SJCRH30 (cell line): ENCODE results near the gene SPAG9. TPM values are rescaled to one million over a fixed set of nuclear protein-coding genes. Genes with fewer than 3 reads are reported as not detected.
A peak's percentile ranks its signal among the peaks of the same experiment; 100 is the strongest.

Experiments
- DNase-seq, 2 experiments: peaks; one replicate each; pipeline ENCODE4 v3.0.0-alpha.2; 2015 to 2020
- H3K27ac ChIP-seq: fragments of 250-450 bp; sonication (Bioruptor Pico); 2 replicates; pipeline ENCODE4 v1.5.1; 2020; ENCODE audit warnings: mild to moderate bottlenecking, moderate library complexity
- H3K27me3 ChIP-seq: fragments of 250-450 bp; sonication (Bioruptor Pico); 2 replicates; pipeline ENCODE4 v1.5.1; 2020; ENCODE audit warnings: mild to moderate bottlenecking, moderate library complexity
- H3K36me3 ChIP-seq: fragments of 250-450 bp; sonication (Bioruptor Pico); 2 replicates; pipeline ENCODE4 v1.5.1; 2020; ENCODE audit warnings: mild to moderate bottlenecking, moderate library complexity
- H3K4me1 ChIP-seq: fragments of 250-450 bp; sonication (Bioruptor Pico); 2 replicates; pipeline ENCODE4 v1.5.1; 2020; ENCODE audit warnings: mild to moderate bottlenecking, moderate library complexity
- H3K4me3 ChIP-seq: fragments of 250-450 bp; sonication (Bioruptor Pico); 2 replicates; pipeline ENCODE4 v1.5.1; 2020; ENCODE audit warnings: mild to moderate bottlenecking, moderate library complexity
- H3K9me3 ChIP-seq: fragments of 250-450 bp; sonication (Bioruptor Pico); replicated peaks from 2 replicates; pipeline ENCODE4 v1.5.1; 2020; ENCODE audit warnings: mild to moderate bottlenecking, moderate library complexity
- total RNA-seq: library from RNA; depleted of rRNA; stranded (reverse); fragments of >200 nt; shearing (Covaris generic); gene quantifications from 2 replicates; pipeline ENCODE4 v1.2.3, GENCODE V29; 2014; rRNA removed

Gene SPAG9
- total RNA-seq, 1 experiment from 2014 or later: 42.8 TPM

DNA sequence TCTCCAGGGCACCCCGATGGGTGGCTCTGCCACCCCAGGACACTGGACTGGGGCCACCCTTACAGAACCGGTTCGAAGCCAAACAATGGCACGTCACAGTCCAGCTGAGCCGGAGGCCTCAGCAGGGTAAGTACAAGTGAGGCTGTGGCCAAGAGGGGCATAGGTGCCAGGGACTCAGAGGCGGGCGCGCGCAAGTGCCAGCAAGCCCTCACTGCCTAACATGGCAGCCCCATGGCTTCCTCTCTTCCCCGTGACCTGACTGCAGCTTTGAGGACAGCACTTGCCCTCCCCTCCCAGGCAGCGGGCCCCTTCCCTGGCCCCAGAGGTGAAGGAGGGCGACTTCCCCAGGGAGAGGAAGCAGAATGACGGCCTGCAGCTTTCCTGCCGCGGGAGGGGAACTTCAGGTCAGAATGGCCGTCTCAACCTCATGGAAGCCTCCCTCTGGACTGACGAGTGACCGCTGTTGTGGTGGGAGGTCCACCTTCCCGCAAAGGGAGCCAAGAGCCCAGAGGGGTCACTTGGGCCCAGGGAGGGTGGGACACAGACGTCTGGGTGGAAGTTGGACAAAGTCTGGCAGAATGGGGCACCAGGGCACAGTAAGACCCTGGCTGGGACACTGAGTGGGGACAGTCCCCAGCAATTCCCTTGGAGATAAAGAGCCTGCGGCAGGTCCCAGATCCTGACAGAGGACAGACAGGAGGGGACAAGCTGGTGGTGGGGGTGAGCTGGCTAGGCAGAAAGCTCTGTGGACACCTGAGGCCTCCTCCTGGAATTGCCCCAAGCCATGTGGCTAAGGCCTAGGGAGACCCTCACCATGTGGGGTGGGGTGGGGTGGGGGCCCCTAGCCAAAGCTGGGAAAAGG, 202.4 kb downstream of the SPAG9 start:
- no peaks in the 10 kb centered on the region for H3K27me3 ChIP-seq
- peaks cover 36% of the 10 kb centered on the region for H3K4me1 ChIP-seq
- no peak overlapping the region for H3K27ac ChIP-seq
- no peaks in the 10 kb centered on the region for H3K9me3 ChIP-seq
- H3K4me3 ChIP-seq: no peak overlapping the region
- no peaks in the 10 kb centered on the region for H3K36me3 ChIP-seq
- DNase-seq: no peak

DNA sequence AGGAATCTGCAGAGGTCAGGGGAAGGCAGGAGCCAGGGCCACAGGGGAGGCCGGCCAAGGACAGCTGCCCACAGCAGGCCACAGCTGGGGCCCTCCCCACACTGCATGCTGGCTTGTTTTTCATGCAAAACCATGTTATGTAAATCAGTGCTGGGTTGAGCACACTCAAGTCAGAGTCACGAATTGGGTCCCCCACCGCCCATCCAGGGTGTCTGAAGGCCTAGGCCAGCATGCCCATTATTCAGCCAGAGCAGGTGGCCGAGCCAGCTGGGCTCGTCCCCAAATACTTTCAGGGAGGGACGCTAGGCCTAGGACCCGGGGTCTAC, 203.3 kb downstream of the SPAG9 start:
- H3K27me3 ChIP-seq: no peaks in the 10 kb centered on the region
- no peak for DNase-seq
- H3K4me1 ChIP-seq: peaks cover 28% of the 10 kb centered on the region
- no peak overlapping the region for H3K4me3 ChIP-seq
- no peak overlapping the region for H3K27ac ChIP-seq
- H3K9me3 ChIP-seq: no peaks in the 10 kb centered on the region
- no peaks in the 10 kb centered on the region for H3K36me3 ChIP-seq

DNA sequence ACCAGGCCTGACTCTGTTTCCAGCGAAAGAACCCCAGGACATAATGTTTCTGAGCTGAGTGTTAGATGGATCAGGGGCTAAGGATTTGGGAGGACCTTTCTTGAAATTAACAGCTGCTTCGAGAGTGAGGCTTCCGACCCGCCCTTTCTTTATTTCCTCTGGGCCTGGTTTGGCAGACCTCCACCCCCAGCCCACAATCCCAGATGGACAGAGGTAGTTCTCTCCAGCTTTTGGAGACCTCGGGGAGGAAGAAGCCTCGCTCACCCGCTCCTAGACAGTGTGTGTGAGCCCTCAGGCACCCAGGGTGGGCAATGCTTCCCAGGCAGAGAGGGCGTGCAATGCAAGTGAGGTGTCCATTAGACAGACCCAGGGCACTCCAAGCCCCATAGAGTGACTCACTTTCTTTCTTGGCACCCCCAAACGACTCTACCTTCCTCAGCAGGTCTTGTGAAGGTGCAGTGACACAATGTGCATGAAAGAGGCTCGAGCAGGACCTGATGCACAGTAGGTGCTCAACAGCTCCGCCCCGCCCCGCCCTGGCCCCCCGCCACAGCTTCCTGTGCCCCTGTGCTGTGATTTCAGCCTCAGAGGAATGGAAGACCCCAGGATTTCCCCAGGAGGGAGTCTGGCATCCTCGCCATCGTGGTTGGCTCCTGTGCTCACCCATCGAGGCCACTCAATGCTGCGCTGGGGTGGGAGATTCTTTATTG, 203.8 kb downstream of the SPAG9 start:
- Histone ChIP-seq H3K36me3 (no peaks in the 10 kb centered on the region), H3K27ac (no peak overlapping the region), H3K9me3 (no peaks in the 10 kb centered on the region), H3K4me3 (no peak overlapping the region), H3K27me3 (no peaks in the 10 kb centered on the region), H3K4me1 (peaks cover 26% of the 10 kb centered on the region)
- peak in 1 of 2 experiments; percentile 57 for DNase-seq

DNA sequence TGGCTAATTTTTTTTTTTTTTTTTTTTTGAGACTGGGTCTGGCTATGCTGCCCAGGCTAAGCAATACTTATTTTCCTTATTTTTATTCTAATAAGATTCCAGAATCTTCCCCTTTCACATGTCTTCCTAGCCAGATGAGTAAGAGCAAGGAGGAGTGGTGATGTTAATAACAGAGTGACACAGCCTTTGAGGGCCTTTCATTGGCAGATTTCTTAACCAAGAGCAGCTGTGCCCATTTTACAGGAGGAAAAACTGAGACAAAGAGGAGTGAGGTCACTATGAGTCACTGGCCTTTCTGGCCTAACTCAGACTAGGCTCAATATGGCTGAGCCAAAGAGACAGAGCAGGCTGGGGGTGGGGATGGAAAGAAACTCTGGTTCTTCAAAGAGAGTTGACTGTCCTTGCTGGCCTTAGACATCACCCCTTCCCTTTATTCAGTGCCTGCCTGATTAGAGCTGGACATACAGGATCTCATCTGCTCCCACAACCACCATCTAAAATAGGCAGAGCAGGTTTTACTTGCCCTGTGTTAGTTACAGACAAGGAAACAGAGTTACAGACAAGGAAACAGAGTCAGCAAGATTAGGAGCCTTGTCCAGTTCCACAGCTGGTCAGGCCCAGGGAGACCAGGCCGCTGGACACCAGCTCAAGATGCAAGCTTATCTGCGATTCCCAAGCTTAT, 204.5 kb downstream of the SPAG9 start:
- no peak for DNase-seq
- Histone ChIP-seq H3K4me1 (peaks cover 26% of the 10 kb centered on the region), H3K36me3 (no peaks in the 10 kb centered on the region), H3K9me3 (no peaks in the 10 kb centered on the region), H3K27me3 (no peaks in the 10 kb centered on the region), H3K27ac (no peak overlapping the region), H3K4me3 (no peak overlapping the region)

DNA sequence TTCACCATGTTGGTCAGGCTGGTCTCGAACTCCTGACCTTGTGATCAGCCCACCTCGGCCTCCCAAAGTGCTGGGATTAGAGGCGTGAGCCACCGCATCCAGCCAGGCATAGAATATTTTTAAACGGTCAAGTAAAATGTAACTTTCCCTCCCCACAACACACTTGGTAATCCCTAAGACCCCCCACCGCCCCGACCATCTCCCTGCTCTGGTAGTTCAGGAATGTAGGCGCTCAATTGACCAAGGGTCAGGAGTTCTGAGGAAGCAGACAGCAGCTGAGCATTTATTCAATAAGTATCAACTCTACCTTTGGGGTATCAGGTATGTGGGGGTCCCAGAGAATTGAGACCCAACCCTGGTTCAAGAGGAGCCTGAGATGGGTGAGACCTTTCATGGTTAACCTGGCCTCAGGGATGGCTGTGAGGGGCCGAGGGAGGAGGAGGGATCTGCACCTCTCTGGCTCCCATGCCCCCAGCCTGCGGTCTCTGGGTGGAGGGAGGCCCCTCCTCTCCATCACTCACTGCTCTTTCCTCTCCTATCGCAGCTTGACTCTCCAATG, 206.1 kb downstream of the SPAG9 start:
- no peak for DNase-seq
- no peaks in the 10 kb centered on the region for H3K9me3 ChIP-seq
- H3K4me3 ChIP-seq: no peak overlapping the region
- no peaks in the 10 kb centered on the region for H3K27me3 ChIP-seq
- no peak overlapping the region for H3K27ac ChIP-seq
- peaks cover 21% of the 10 kb centered on the region for H3K4me1 ChIP-seq
- no peaks in the 10 kb centered on the region for H3K36me3 ChIP-seq

DNA sequence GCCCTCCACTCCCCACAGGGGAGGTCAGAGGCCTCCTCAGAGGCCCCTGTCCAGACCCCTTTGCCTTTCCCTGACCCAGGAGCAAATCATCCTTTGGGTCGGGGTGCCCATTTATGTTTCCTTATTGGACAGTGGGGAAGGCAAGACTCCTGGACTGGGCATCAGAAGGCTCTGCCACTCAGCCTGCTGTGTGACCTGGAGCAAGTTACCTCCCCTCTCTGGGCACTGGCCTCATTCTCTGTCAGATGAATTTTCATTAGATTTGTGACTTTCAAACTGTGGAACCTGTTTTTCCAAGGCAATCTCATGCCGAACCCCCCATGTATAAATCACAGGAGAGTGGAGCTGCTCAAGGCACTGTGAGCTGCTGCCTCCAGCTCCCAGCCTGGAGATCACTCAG, 207.5 kb downstream of the SPAG9 start:
- Histone ChIP-seq H3K27ac (no peak overlapping the region), H3K9me3 (no peaks in the 10 kb centered on the region), H3K36me3 (no peaks in the 10 kb centered on the region), H3K4me3 (no peak overlapping the region), H3K4me1 (peaks cover 22% of the 10 kb centered on the region), H3K27me3 (no peaks in the 10 kb centered on the region)
- DNase-seq: no peak

Other genes with a start within 250 kb of the SPAG9 start
- gene NME1, start 32.7 kb upstream of the SPAG9 start, total RNA-seq: 263 and 271 TPM in 2 replicates
- gene NME2, start 45.5 kb upstream of the SPAG9 start, total RNA-seq: 418 and 434 TPM in 2 replicates
- gene MBTD1, start 139.2 kb upstream of the SPAG9 start, total RNA-seq: 15.6 and 18.6 TPM in 2 replicates
- 51.7 and 57.9 TPM in 2 replicates for gene UTP18, start 139.7 kb upstream of the SPAG9 start, total RNA-seq